GM12801 (cell line): ENCODE data around the gene AIFM1.

Source experiments
- TF ChIP-seq, protein P1 (sequence below): IDR thresholded peaks from one replicate; pipeline ENCODE4 v1.5.1; 2011; ENCODE audit warnings: control low read depth; ENCODE audit not compliant: insufficient read length; ENCODE audit errors: extremely low read depth

AIFM1 gene

DNA sequence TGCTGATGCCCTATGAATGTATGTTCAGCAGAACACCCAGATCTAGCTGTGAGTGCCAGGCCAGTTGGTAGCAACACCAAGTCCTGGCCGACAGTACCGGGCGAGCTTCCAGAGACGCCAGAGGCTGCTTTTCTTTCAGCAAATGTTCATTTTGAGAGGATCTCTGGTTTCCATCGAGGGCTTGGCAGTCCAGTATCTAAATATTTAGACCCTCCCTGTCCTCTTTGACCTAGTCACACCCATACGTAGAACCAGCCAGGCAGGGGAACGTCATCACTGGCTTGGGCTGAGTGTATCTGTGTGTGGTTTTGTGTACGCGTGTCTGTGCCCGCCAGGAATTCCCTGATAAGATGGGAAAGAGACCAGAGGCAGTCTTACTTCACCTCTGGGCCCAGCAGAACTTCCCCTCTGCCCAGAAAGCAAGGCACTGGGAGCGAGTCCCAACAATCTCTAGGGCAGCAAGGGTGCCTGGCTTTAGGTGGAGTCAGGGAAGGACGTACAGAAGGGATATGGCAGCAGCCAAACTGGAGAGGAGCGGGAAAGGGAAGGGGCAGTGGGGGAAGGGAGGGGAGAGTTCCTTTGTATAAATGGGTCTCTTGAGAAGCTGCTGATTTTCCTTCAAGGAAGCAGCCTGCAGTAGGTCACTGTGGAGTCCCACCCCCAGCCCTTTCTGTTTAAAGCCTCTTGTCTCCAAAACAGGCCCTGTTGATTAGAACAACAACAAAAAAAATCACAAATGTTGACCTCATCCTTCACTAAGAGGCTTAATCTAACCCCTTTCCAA is 40.4 kb downstream of the AIFM1 start:
- TF ChIP-seq, protein P1, sequence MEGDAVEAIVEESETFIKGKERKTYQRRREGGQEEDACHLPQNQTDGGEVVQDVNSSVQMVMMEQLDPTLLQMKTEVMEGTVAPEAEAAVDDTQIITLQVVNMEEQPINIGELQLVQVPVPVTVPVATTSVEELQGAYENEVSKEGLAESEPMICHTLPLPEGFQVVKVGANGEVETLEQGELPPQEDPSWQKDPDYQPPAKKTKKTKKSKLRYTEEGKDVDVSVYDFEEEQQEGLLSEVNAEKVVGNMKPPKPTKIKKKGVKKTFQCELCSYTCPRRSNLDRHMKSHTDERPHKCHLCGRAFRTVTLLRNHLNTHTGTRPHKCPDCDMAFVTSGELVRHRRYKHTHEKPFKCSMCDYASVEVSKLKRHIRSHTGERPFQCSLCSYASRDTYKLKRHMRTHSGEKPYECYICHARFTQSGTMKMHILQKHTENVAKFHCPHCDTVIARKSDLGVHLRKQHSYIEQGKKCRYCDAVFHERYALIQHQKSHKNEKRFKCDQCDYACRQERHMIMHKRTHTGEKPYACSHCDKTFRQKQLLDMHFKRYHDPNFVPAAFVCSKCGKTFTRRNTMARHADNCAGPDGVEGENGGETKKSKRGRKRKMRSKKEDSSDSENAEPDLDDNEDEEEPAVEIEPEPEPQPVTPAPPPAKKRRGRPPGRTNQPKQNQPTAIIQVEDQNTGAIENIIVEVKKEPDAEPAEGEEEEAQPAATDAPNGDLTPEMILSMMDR: no peak

DNA sequence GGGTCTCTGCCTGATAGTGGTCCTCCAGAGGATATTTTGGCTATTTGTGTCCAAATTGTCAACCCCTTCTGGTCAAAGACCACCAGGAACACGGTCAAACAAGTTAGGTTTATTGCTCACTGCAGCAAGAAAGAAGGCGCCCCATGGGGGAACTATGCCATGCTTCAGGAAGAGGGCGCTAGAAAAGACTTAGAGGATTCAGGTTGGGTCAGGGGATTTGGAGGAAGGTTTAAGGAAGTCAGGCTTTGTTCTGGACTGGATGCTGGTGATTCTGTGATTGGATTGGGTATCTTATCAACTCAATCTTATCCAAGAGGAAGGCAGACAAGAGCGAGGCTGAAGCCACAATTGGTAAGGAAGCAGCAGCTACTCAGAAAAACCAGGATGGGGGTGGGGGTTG is 41.1 kb downstream of the AIFM1 start:
- TF ChIP-seq, protein P1: no peak

DNA sequence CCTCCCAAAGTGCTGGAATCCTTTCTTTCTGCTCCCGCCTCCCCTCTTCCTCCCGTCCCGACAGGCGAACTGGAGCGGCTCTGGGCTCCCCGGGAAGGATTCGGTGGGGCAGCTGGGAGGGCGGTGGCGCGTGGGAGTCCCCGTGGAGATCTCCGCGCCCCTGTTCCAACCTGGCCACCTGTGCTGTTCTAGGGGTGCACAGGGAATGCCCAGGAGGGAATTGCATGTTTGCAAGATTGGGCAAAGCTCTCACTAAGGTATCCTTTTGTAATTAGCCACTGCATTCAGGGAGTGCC is 44.2 kb downstream of the AIFM1 start:
- TF ChIP-seq, protein P1: no peak

DNA sequence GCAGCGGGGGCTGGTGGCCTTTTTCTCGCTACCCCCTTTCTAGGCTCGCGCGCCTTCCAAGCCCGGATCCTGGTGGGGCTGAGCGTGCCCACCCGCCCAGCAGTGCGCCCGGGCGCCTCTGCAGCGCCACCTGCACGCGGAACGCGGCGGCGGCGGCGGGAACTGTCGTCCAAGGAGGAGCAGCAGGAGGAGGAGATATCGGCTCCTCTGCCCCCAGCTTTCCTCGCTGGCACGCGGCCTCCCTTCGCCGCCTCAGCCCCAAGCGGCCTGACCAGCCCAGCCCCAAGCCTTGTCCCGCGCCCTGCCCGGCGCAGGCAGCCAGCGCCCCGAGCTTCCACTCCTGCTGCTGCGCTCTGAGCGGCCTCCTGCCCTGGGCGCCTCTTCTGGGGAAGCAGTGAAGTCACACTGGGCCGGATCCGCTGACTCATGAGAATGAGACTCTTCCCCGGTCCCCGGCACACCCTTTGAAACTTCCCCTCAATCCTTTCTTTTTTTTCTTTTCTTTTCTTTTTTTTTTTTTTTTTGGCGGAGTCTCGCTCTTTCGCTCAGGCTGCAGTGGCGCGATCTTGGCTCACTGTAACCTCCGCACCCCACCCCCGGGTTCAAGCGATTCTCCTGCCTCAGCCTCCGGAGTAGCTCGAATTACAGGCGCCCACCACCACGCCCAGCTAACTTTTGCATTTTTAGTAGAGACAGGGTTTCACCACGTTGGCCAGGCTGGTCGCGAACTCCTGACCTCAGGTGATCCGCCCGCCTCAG is 44.7 kb downstream of the AIFM1 start:
- TF ChIP-seq, protein P1: no peak

DNA sequence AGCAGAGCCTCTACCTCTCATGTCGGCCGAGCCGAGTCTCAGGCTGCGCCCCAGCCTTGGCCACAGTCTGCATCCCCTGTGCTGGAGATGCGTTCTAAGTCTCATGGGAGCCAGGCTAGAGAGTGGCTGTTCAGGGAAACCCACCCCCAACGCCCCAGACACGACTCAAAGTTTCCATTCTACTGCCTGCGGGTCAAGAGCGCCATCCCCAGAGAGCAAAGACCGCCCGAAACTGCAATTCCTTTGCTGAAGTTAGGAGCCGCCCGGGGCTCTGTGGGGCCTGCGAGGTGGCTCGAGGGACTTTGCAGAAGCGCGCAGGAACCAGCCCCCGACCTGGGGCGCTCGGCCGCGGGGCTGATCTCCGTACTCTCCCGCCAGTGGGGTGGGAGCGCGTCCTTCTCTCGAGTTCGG is 45.3 kb downstream of the AIFM1 start:
- TF ChIP-seq, protein P1: no peak

GRCh38 chrX:130119312-130119898 is 46.2 kb downstream of the AIFM1 start:
- TF ChIP-seq, protein P1: no peak

DNA sequence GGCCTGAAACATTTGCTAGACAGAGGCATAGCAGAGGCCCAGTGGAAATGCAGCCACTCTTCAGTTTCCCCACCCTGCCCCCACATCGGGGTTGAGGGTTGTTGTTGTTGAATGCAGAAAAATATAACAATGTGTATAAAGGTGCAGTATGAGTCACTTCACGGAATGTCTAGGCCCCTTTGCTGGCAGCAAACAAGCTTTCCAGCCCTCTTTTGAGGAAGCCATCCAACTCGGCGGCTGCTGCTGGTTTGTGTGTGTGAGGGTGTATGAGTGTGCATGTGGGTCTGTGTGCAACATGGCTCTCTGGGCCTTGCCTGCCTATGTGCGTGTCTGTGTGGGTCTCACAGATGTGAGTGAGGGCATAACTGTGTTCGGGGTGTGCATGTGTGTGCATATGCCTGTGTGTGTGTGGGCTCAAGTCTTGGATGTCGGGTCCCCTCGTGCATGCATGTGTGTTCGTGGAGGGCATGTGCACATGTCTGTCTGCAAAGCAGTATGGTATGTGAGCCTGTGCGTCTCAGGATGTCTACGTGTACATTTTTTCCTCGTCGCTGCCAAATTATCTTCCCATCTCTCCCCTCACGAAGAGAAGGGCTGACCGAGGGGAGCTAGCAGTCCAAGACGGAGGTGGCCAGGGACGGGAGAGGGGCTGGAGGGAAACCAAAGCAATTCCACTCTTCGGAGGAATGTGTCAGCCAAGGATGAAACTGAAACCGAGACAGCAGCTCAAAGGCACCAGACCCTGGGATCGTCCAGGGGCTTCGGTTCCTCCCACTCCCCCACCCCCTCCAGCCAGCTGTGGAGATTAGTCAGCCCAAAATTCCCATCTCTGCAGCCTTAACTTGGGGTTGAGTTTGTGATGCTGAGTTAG is 47.0 kb downstream of the AIFM1 start:
- TF ChIP-seq, protein P1: no peak
